Activated CD8-positive, alpha-beta memory T cell treated with anti-CD3 and anti-CD28 coated beads for 36 hours (primary cell): ENCODE results near the gene PTGS1. TPM values are rescaled to one million over a fixed set of nuclear protein-coding genes. Genes with fewer than 3 reads are reported as not detected.
"Not testable (repeated sequence)": the region's sequence is repeated elsewhere in the genome, so short reads cannot be mapped to it uniquely, and the experiment has no call there.

Source experiments
- CTCF ChIA-PET: fragments of 350-600 bp; sonication (Branson Sonifier 250); formaldehyde crosslinking; loops from one replicate; lab custom pipeline; 2021; ENCODE audit warnings: antibody characterized with exemption; lab: Charles Lee
- POLR2A ChIA-PET: fragments of 350-600 bp; sonication (Branson Sonifier 250); formaldehyde crosslinking; loops from one replicate; lab custom pipeline; 2021; ENCODE audit warnings: antibody characterized with exemption; lab: Charles Lee
- total RNA-seq, 2 experiments: library from RNA; stranded (reverse); gene quantifications; one replicate each; pipeline ENCODE4 v1.2.3, GENCODE V29; 2021

Gene PTGS1
- total RNA-seq, result under 1 TPM in 1 of 2 experiments, not detected in 1; 0.08 TPM

DNA sequence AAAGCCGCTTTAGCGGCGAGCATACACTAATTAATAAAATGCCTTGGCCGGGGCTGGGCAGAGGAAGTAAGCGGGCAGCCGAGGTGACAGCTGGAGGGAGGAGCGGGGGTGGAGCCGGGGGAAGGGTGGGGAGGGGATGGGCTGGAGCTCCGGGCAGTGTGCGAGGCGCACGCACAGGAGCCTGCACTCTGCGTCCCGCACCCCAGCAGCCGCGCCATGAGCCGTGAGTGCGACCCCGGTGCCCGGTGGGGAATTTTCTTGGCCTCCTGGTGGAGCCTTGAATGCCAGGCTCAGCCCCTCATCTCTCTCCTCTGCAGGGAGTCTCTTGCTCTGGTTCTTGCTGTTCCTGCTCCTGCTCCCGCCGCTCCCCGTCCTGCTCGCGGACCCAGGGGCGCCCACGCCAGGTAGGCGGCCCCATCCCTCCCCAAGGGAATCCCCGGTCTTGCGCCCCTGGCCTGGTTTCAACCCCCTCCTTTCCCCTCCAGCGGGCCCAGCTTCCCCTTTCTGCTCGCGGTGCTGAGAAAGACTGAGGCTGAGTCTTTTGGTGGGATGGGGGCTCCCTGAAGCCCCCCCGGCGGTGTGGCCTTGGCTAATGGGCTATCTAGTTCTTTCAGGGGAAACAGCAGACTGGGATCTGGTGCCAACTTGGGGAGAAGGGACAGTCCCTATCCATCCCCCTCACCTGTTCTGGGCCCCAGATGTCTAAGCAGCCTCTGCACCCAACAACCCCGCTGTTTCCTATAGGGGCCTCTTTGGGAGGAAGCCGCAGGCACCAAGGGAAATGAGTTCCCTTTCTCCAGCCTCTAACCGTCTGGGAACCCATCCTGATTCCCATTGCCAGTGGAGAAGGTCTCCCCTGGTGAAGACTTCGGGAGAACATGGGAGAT lies at the start of gene PTGS1:
PTGS1 (plus strand) TSS at position 156 of the 887 bp plus-strand sequence; CDS start at position 217, 61 bp downstream.
- ChIA-PET POLR2A (no interaction called here), CTCF (interaction anchor here (1.8 kb wide), 1 partner anchor 21 kb away, joined by 6 read pairs; no protein-coding TSS in a partner anchor)

- ChIA-PET CTCF (no interaction called here), POLR2A (no interaction called here)
These were observed 48.3 kb upstream of the PTGS1 start for GRCh38 chr9:122322553-122322952.

- CTCF ChIA-PET, POLR2A ChIA-PET: not testable (repeated sequence)
These were observed 46.2 kb upstream of the PTGS1 start for GRCh38 chr9:122324665-122325064.

DNA sequence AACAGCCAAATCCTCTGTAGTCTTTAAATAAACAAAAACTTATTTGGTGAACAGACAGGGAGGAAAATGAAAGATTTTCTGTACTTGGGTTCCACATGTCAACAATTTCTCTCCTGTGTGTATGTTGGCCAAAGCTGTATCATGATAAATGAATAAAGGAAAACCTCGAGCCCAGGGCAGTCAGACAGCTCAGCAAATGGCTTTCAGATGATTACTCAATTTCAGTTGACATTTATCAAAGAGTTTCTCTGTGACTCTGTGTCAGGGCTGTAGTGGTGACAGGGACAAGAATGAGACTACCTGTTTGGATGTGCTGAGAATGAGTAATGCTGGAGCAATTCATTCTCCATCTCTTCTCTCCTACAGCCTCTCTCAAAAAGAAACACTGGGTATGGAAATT lies 45.7 kb upstream of the PTGS1 start:
- CTCF ChIA-PET, result no interaction called here
- POLR2A ChIA-PET, result no interaction called here

- ChIA-PET CTCF (interaction anchor here (1.6 kb wide), 1 partner anchor 204 kb away, joined by 7 read pairs; no protein-coding TSS in a partner anchor), POLR2A (no interaction called here)
These were observed 43.6 kb upstream of the PTGS1 start for GRCh38 chr9:122327175-122327574.

GRCh38 chr9:122329597-122329996 lies 41.2 kb upstream of the PTGS1 start:
- ChIA-PET POLR2A (no interaction called here), CTCF (no interaction called here)

- CTCF ChIA-PET, result interaction anchor here (0.5 to 1.0 kb wide), 2 partner anchors 206 to 626 kb away, joined by 3 to 4 read pairs; no protein-coding TSS in a partner anchor
- POLR2A ChIA-PET, result not testable (repeated sequence)
These were observed 40.4 kb upstream of the PTGS1 start for GRCh38 chr9:122330466-122330865.

- ChIA-PET POLR2A (no interaction called here), CTCF (interaction anchor here (1.0 kb wide), 1 partner anchor 207 kb away, joined by 3 read pairs; no protein-coding TSS in a partner anchor)
These were observed 39.3 kb upstream of the PTGS1 start for GRCh38 chr9:122331523-122331927.

GRCh38 chr9:122332083-122332482 lies 38.7 kb upstream of the PTGS1 start:
- ChIA-PET CTCF (no interaction called here), POLR2A (no interaction called here)

- CTCF ChIA-PET, result no interaction called here
- POLR2A ChIA-PET, result interaction anchor here (0.6 kb wide), 1 partner anchor 469 kb away, joined by 3 read pairs; no protein-coding TSS in a partner anchor
These were observed 38.2 kb upstream of the PTGS1 start for GRCh38 chr9:122332644-122333043.

DNA sequence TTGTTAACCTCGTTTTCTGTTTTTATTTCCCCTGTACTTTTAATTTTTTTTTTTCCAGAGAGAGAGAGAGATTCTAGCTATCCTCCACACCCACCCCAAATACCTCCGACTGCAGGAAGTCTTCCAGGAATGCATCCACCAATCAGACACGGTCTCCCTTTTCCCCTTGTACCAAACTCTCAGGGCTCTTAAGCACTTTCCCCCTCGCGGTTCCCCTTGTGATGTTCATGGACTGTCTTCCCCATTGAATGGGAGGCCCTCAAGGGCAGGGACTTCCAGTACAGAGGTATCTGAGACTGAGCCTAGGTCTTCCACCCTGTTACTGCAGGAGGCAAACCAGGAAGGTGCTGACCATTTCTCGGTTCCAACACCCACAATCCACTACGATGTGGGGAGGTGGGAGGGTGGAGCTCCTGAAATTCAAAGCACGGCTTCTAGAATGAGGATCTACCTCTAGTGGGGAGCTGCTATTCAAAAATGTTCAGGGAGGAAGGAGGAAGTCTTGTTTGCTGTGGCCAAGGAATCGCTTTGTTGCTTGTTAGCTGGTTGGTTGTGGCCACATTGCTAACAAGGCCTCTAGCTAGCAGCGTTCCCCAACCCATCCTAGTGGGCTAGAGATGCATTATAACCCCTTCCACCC lies 37.5 kb upstream of the PTGS1 start:
- CTCF ChIA-PET, result no interaction called here

GRCh38 chr9:122334916-122335315 lies 35.9 kb upstream of the PTGS1 start:
- ChIA-PET CTCF (no interaction called here), POLR2A (no interaction called here)

More for the DNA sequence above, 37.5 kb upstream of the PTGS1 start:
- POLR2A ChIA-PET, result interaction anchor here (0.6 kb wide), 1 partner anchor 469 kb away, joined by 3 read pairs; no protein-coding TSS in a partner anchor

DNA sequence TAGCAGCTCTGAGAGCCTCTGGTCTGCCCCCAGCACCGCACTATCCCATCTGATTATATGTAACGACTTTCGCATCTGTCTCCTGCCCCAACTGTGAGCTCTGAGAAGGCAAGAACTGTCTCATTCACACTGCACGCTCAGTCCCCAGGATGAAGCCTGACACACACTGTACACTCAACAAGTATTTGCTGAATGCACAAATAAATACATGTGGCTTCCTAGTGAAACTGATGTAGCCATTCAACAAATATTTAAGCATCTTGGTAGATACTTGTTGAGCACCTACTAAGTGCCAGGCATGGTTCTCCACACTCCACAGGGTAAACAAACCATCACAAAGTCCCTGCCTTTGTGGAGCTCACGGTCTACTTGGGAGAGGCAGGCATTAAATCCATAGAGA lies 34.6 kb upstream of the PTGS1 start:
- ChIA-PET CTCF (no interaction called here), POLR2A (no interaction called here)

DNA sequence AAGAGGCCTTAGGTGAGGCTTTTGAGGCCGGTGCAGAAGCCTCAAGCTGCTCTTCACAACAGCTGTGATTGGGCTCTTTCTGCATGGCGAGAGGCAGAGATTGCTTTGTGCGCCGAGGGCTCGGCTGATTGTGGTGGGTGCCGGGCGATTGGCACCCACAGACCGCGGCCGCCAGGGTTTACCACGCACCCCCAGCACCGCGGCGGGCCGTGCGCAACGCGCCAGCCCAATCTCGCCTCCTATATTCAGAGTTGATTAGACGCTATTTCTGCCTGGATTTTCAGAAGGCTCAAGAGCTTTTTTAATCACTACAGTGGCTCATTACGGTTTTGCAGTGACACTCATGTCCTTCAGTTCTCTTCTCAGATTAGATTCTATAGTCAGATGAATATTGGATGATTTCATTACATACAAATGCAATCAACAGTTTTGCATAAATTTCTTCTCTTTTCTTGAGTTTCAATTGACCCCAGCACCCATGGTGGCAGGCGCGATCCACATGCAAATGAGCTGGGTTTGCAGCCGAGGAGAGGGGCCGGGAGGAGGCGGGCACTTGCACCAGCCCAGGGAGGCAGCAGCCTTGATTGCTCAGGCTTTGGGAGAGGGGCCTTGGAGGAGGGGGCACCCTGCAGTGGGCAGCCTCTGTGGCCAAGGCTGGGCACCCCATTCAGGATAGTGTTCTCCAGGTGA lies 33.8 kb upstream of the PTGS1 start:
- ChIA-PET POLR2A (no interaction called here), CTCF (interaction anchor here (1.3 kb wide), 1 partner anchor 238 kb away, joined by 5 read pairs; no protein-coding TSS in a partner anchor)

DNA sequence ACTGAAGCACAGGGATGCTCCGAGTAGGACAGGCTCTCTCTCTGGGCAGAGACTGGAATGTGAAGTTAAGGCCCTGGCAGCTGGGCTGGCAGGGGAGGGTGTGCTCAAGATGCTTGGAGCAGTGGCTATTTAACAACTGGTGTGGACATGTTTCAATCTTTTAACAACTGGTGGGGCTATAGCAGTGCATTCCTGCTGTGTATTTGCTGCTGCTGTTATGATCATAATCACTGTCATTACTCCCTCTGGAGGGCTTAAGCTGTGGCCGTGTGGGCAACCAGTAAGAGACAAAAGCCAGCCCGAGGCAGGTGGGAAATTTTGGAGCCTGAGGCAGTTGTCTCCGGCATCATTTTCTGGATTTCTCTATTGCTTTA lies 33.3 kb upstream of the PTGS1 start:
- CTCF ChIA-PET, result interaction anchor here (1.3 kb wide), 1 partner anchor 238 kb away, joined by 5 read pairs; no protein-coding TSS in a partner anchor
- POLR2A ChIA-PET, result no interaction called here

GRCh38 chr9:122338536-122338935 lies 32.3 kb upstream of the PTGS1 start:
- ChIA-PET CTCF (interaction anchor here (1.3 kb wide), 1 partner anchor 12 kb away, joined by 4 read pairs; no protein-coding TSS in a partner anchor), POLR2A (no interaction called here)

DNA sequence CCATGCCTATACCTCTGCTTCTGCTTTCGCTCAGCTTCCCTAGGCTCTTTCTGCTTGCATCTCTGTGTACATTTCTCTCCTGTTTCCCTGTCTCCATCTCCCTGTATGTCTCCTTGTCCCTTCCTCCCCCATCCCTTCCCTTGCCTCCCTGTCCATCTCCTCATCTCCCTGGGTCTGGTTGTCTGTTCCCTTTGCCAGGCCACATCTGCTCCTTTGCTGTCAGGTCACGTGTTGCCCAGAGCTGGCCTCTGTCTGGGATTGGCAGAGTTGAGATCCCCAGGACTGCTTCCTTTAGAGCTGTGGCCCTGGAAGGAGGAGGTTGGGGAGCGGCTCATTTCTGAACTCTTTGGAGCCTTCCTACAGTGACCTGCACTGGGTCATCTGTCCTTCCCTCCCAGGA lies 31.8 kb upstream of the PTGS1 start:
- CTCF ChIA-PET, result interaction anchor here (1.3 kb wide), 1 partner anchor 11 kb away, joined by 4 read pairs; no protein-coding TSS in a partner anchor
- POLR2A ChIA-PET, result no interaction called here

GRCh38 chr9:122339579-122339978 lies 31.2 kb upstream of the PTGS1 start:
- ChIA-PET POLR2A (no interaction called here), CTCF (interaction anchor here (1.4 to 1.7 kb wide), 2 partner anchors 11 to 240 kb away, joined by 4 to 5 read pairs; no protein-coding TSS in a partner anchor)

DNA sequence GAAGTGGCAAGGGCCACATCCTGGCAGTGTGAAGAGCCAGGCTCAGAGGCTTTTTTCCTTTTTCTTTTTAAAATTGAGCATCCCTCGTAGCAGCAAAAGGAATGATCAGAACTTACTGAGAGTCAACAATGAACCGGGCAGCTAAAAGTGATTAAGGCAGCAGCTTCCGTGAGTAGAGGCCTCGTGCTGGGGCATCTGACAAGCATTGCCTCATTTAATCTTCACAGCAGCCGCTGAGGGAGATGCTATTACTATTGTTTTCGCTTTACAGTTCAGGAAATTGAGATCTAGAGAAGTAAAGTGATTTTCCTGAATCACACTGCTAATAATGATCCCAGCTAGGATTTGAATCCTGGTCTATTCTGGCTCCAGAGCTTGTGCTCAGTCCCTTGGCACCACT lies 30.7 kb upstream of the PTGS1 start:
- CTCF ChIA-PET, result interaction anchor here (1.4 to 1.7 kb wide), 3 partner anchors 10 to 243 kb away, joined by 3 to 5 read pairs (median 4); no protein-coding TSS in a partner anchor
- POLR2A ChIA-PET, result no interaction called here
